GM12878 (cell line): Measurements from ENCODE around the gene CTDNEP1. TPM values are rescaled to one million over a fixed set of nuclear protein-coding genes. Genes with fewer than 3 reads are reported as not detected.

Experiments
- ATAC-seq: fragments of 200-7000 bp; cut with Tn5 transposase; 3 replicates; pipeline ENCODE4 v1.9.1; 2020; ENCODE audit warnings: mild to moderate bottlenecking, moderate library complexity
- BruUV-seq: library from RNA; stranded (reverse); fragments of 400-500 nt; replicated peaks from 2 replicates; lab custom pipeline; 2021; lab: Mats Ljungman, UMichigan
- CTCF ChIA-PET: fragments of 300-600 bp; sonication (Branson Sonifier 250); formaldehyde crosslinking; extraction: SDS; loops from one replicate; lab custom pipeline; 2021; ENCODE audit warnings: inconsistent platforms; lab: Yijun Ruan, JAX
- POLR2A ChIA-PET: fragments of 350-600 bp; formaldehyde crosslinking; extraction: SDS; loops from one replicate; lab custom pipeline; 2021; ENCODE audit warnings: inconsistent platforms; lab: Charles Lee
- RAD21 ChIA-PET: fragments of 300-600 bp; sonication (Branson Sonifier 250); formaldehyde crosslinking; loops from one replicate; lab custom pipeline; 2023; ENCODE audit warnings: antibody characterized with exemption; ENCODE audit not compliant: unreplicated experiment; lab: Charles Lee
- SMC1A ChIA-PET: fragments of 300-600 bp; sonication (Branson Sonifier 250); formaldehyde crosslinking; loops from one replicate; lab custom pipeline; 2023; ENCODE audit not compliant: unreplicated experiment, uncharacterized antibody; lab: Charles Lee
- DNase-seq: peaks from one replicate; pipeline ENCODE4 v3.0.0-alpha.2; 2011; ENCODE audit warnings: low read depth, low spot score
- FAIRE-seq: peaks from 3 replicates; lab custom pipeline; 2011; peaks lifted over from hg19 to GRCh38; lab: Jason Lieb, UNC
- H2AFZ ChIP-seq: 2 replicates; pipeline ENCODE4 v1.6.0; 2011; ENCODE audit warnings: low read depth, low read length, control low read depth; ENCODE audit not compliant: control insufficient read depth
- H3K27ac ChIP-seq: 2 replicates; pipeline ENCODE4 v1.5.1; 2011; ENCODE audit warnings: control low read depth; ENCODE audit not compliant: control insufficient read depth, insufficient read depth
- H3K27me3 ChIP-seq, 2 experiments: replicated peaks in 1 of 2; 2 replicates each; pipeline versions ENCODE4 v1.6.0 to v1.6.1; 2011; ENCODE audit warnings: low read length in 1 of 2; ENCODE audit not compliant: control insufficient read depth in 2 of 2, insufficient read depth in 2 of 2
- H3K36me3 ChIP-seq, 2 experiments: 2 replicates each; pipeline ENCODE4 v1.5.1; 2011; ENCODE audit warnings: low read length in 1 of 2; ENCODE audit not compliant: control insufficient read depth in 2 of 2, insufficient read depth in 2 of 2
- H3K4me1 ChIP-seq: 2 replicates; pipeline ENCODE4 v1.6.1; 2011; ENCODE audit warnings: mild to moderate bottlenecking, low read length, moderate library complexity, mixed read lengths; ENCODE audit not compliant: control insufficient read depth, insufficient read depth
- H3K4me2 ChIP-seq: 2 replicates; pipeline ENCODE4 v1.6.0; 2011; ENCODE audit warnings: control low read depth; ENCODE audit not compliant: control insufficient read depth, insufficient read depth
- H3K4me3 ChIP-seq: fragments of 200-600 bp; sonication (generic); 2 replicates; pipeline ENCODE4 v1.5.1; 2016
- H3K79me2 ChIP-seq: 2 replicates; pipeline ENCODE4 v1.6.0; 2011; ENCODE audit warnings: low read length; ENCODE audit not compliant: control insufficient read depth, insufficient read depth
- H3K9ac ChIP-seq: 2 replicates; pipeline ENCODE4 v1.8.0; 2011; ENCODE audit warnings: low read length, control low read depth, mixed read lengths; ENCODE audit not compliant: control insufficient read depth, insufficient read depth
- H3K9me3 ChIP-seq: replicated peaks from 3 replicates; pipeline ENCODE4 v1.5.1; 2011; ENCODE audit warnings: mild to moderate bottlenecking, low read length; ENCODE audit not compliant: control insufficient read depth, insufficient read depth
- H4K20me1 ChIP-seq: 2 replicates; pipeline ENCODE4 v1.6.0; 2011; ENCODE audit not compliant: control insufficient read depth, insufficient read depth
- ASH2L ChIP-seq: fragments of 300-600, 200-600 bp; sonication (generic); IDR thresholded peaks from 2 replicates; pipeline ENCODE4 v1.6.1; 2017; ENCODE audit warnings: low read depth, mild to moderate bottlenecking, borderline replicate concordance
- FOXK2 ChIP-seq: fragments of 450-650 bp; IDR thresholded peaks from 2 replicates; pipeline ENCODE4 v1.6.1; 2017; ENCODE audit warnings: mild to moderate bottlenecking, moderate library complexity
- KLF5 ChIP-seq: fragments of 450-650 bp; IDR thresholded peaks from 2 replicates; pipeline ENCODE4 v1.6.1; 2014; ENCODE audit warnings: mild to moderate bottlenecking; ENCODE audit not compliant: partially characterized antibody
- MYB ChIP-seq: fragments of 150-350 bp; IDR thresholded peaks from 2 replicates; pipeline ENCODE4 v1.6.1; 2014; ENCODE audit warnings: mild to moderate bottlenecking, low read depth, low read length, borderline replicate concordance
- MYC ChIP-seq: IDR thresholded peaks from 2 replicates; pipeline ENCODE4 v1.6.1; 2011; ENCODE audit warnings: mild to moderate bottlenecking, low read length, moderate library complexity, inconsistent platforms; ENCODE audit not compliant: insufficient read depth, insufficient replicate concordance, insufficient read length, severe bottlenecking
- ZNF207 ChIP-seq: fragments of 450-650 bp; IDR thresholded peaks from 2 replicates; pipeline ENCODE4 v1.6.1; 2014; ENCODE audit warnings: antibody characterized with exemption, mild to moderate bottlenecking, borderline replicate concordance
- ZNF622 ChIP-seq: fragments of 450-650 bp; IDR thresholded peaks from 2 replicates; pipeline ENCODE4 v1.6.1; 2017; ENCODE audit warnings: mild to moderate bottlenecking, inconsistent platforms
- ZZZ3 ChIP-seq: IDR thresholded peaks from 2 replicates; pipeline ENCODE4 v1.6.1; 2011; ENCODE audit warnings: low read depth; ENCODE audit not compliant: control insufficient read depth, insufficient read length
- WGBS: methylation state at CpG from one replicate; pipeline ENCODE4 v1.1.6; 2016; ENCODE audit warnings: low lambda C conversion rate; ENCODE audit not compliant: insufficient replicate concordance, insufficient coverage; ENCODE audit errors: missing lambda C conversion rate; 5-methylcytosine and 5-hydroxymethylcytosine counted together
- in situ Hi-C: fragments of 300-500 bp; cut with MboI; formaldehyde crosslinking; loops from 9 replicates; pipeline ENCODE4 v1.14.3; 2018; ENCODE audit warnings: mixed read lengths
- intact Hi-C: fragments of 100-400 bp; cut with micrococcal nuclease; formaldehyde crosslinking; loops from one replicate; pipeline ENCODE4 v1.14.2; 2022; ENCODE audit not compliant: unreplicated experiment
- polyA plus RNA-seq, 11 experiments: library from polyadenylated mRNA; depleted of rRNA in 4 of 11; unstranded in 6 of 11; stranded (reverse) in 5 of 11; fragments of >200 nt; fragmentation: Nextera tagmentation in 4 of 11; fragmentation: Illumina TruSeq in 1 of 11; extraction: Ambion mirVana in 4 of 11; extraction: Trizol in 1 of 11; gene quantifications; 1 replicate in 1 of 11; 2 replicates in 10 of 11; pipeline versions ENCODE4 v1.2.1 to v1.2.3, GENCODE V29; 2011 to 2016; ENCODE audit warnings: inconsistent platforms in 2 of 11, missing spikeins in 2 of 11, low read depth in 1 of 11
- total RNA-seq, 4 experiments: library from RNA; depleted of rRNA in 3 of 4; stranded (reverse); fragments of >200 nt in 3 of 4; fragmentation: Illumina TruSeq in 1 of 4; extraction: Trizol in 1 of 4; gene quantifications; 2 replicates each; pipeline versions ENCODE4 v1.2.1 to v1.2.3, GENCODE V29; 2013 to 2021

Gene CTDNEP1
- total and polyA plus RNA-seq, 10 of the 15 experiments (the other 5 are each of a cell fraction or from before 2014, with no cell fraction given) = 23.7 to 176 (median 30.3) TPM

DNA sequence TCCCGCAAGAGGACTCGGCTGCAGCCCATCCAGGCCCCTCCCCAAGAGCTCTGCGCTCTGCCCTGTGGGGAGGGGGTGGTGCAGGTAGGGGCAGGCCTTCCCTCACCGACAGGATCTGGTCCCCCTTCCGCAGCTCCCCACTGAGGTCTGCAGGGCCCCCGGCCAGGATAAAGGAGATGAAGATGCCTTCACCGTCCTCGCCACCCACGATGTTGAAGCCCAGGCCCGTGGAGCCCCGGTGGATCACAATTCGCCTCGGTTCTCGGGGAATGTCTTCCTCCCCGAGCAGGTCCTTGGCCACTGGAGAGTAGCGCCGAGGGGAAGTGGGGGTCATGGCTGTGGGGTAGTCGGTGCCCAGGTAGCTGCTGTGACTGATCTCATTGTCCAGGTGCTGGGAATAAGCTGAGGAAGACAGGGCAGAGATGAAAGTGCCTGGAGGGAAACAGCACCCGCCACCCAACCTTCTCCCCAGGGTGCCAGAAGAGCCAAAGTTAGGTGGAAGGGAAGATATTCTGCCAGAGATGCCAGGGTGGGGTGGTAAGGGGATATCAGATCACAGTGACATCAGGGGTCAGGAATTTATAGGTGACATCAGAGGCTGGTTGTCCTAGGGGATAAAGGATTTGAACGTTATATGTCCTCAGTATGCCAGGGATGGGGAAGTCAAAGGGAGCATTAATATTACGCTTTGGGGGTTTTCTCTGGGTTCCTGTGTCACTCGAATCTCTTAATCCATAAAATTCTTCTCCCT lies 54.7 kb downstream of the CTDNEP1 start:
- 61% methylated on average over 22 of the region's 22 CpGs for WGBS
- CTCF ChIA-PET = no interaction called here
- no peaks in the 10 kb centered on the region for H3K4me1 ChIP-seq
- TF ChIP-seq ZZZ3 = no peak
- no peak for TF ChIP-seq ZNF622
- no peak for TF ChIP-seq MYB
- no peak for TF ChIP-seq ASH2L
- TF ChIP-seq FOXK2 = no peak
- TF ChIP-seq ZNF207 = no peak
- TF ChIP-seq MYC = no peak
- TF ChIP-seq KLF5 = no peak
- intact Hi-C loops = no loop called here
- H3K36me3 ChIP-seq = no peaks in the 10 kb centered on the region
- no peaks in the 10 kb centered on the region for H3K9me3 ChIP-seq
- POLR2A ChIA-PET = interaction anchor here (0.5 kb wide), 1 partner anchor 108 kb away, joined by 3 read pairs; no protein-coding TSS in a partner anchor
- FAIRE-seq (no peak), ATAC-seq (no peak), DNase-seq (no peak)
- H3K4me2 ChIP-seq = no peak overlapping the region
- H3K79me2 ChIP-seq = no peaks in the 10 kb centered on the region
- BruUV-seq = no TSS peak
- H3K4me3 ChIP-seq = no peak overlapping the region
- RAD21 ChIA-PET = no interaction called here
- H2AFZ ChIP-seq = no peak overlapping the region
- H4K20me1 ChIP-seq = no peaks in the 10 kb centered on the region
- H3K27ac ChIP-seq = no peak overlapping the region
- no peaks in the 10 kb centered on the region for H3K27me3 ChIP-seq
- SMC1A ChIA-PET = no interaction called here
- in situ Hi-C loops = no loop called here
- H3K9ac ChIP-seq = no peak overlapping the region
